Liver (tissue), 9 donors: Measurements from ENCODE around the gene PHGDH. TPM values are rescaled to one million over a fixed set of nuclear protein-coding genes. Genes with fewer than 3 reads are reported as not detected.

Experiments
- DNase-seq: peaks from one replicate; pipeline ENCODE4 v3.0.0-alpha.2; 2017; ENCODE audit warnings: low spot score
- H3K27ac ChIP-seq, 2 donors: one replicate each; pipeline ENCODE4 v1.7.0; 2013; ENCODE audit warnings: inconsistent platforms in 2 of 2, low read length in 2 of 2, control low read depth in 1 of 2, low read depth in 1 of 2, mild to moderate bottlenecking in 1 of 2
- H3K27me3 ChIP-seq, 4 donors: one replicate each; pipeline versions ENCODE4 v1.6.1 to v1.7.0; 2013; ENCODE audit warnings: low read length in 3 of 4, inconsistent platforms in 1 of 4, mild to moderate bottlenecking in 1 of 4, moderate library complexity in 1 of 4; ENCODE audit not compliant: control insufficient read depth in 4 of 4, insufficient read depth in 4 of 4
- H3K36me3 ChIP-seq, 4 donors: one replicate each; pipeline versions ENCODE4 v1.6.1 to v1.7.0; 2013; ENCODE audit warnings: low read length in 3 of 4, mild to moderate bottlenecking in 3 of 4, low read depth in 1 of 4, moderate library complexity in 1 of 4; ENCODE audit not compliant: control insufficient read depth in 4 of 4, insufficient read depth in 3 of 4
- H3K4me1 ChIP-seq, 4 donors: one replicate each; pipeline versions ENCODE4 v1.6.1 to v1.7.0; 2013; ENCODE audit warnings: low read length in 3 of 4, mild to moderate bottlenecking in 3 of 4, moderate library complexity in 1 of 4; ENCODE audit not compliant: control insufficient read depth in 4 of 4, insufficient read depth in 4 of 4
- H3K4me3 ChIP-seq, 3 donors: one replicate each; pipeline versions ENCODE4 v1.6.1 to v1.7.0; 2013; ENCODE audit warnings: low read length in 3 of 3, control low read depth in 1 of 3, low read depth in 1 of 3, mild to moderate bottlenecking in 1 of 3
- H3K9ac ChIP-seq, 2 donors: one replicate each; pipeline ENCODE4 v1.7.0; 2013; ENCODE audit warnings: low read length in 2 of 2, mild to moderate bottlenecking in 2 of 2, moderate library complexity in 2 of 2, control low read depth in 1 of 2, low read depth in 1 of 2
- H3K9me3 ChIP-seq, 4 donors: one replicate each; pipeline versions ENCODE4 v1.6.1 to v1.7.0; 2013; ENCODE audit warnings: low read length in 3 of 4; ENCODE audit not compliant: control insufficient read depth in 4 of 4
- EGR1 ChIP-seq, 2 donors: IDR thresholded peaks; 2 replicates each; pipeline ENCODE4 v1.6.1; 2016 to 2018; ENCODE audit warnings: antibody characterized with exemption in 2 of 2, low read depth in 2 of 2
- FOXA1 ChIP-seq: IDR thresholded peaks from 2 replicates; pipeline ENCODE4 v1.6.1; 2016; ENCODE audit warnings: antibody characterized with exemption
- FOXA2 ChIP-seq: IDR thresholded peaks from 2 replicates; pipeline ENCODE4 v1.6.1; 2016; ENCODE audit warnings: antibody characterized with exemption
- HNF4A ChIP-seq, 2 donors: conservative IDR thresholded peaks; 2 replicates each; pipeline ENCODE4 v1.6.1; 2016; ENCODE audit warnings: antibody characterized with exemption in 2 of 2, mild to moderate bottlenecking in 2 of 2
- HNF4G ChIP-seq: IDR thresholded peaks from 2 replicates; pipeline ENCODE4 v1.6.1; 2016; ENCODE audit warnings: antibody characterized with exemption
- JUND ChIP-seq, 2 donors: IDR thresholded peaks; 2 replicates each; pipeline ENCODE4 v1.6.1; 2016; ENCODE audit warnings: antibody characterized with exemption in 2 of 2
- NR2F2 ChIP-seq: IDR thresholded peaks from 2 replicates; pipeline ENCODE4 v1.6.1; 2016; ENCODE audit warnings: antibody characterized with exemption
- RAD21 ChIP-seq, 2 donors: IDR thresholded peaks; 2 replicates each; pipeline ENCODE4 v1.6.1; 2016; ENCODE audit warnings: antibody characterized with exemption in 2 of 2, mild to moderate bottlenecking in 2 of 2
- RXRA ChIP-seq, 2 donors: IDR thresholded peaks; 2 replicates each; pipeline ENCODE4 v1.6.1; 2017 to 2018; ENCODE audit warnings: antibody characterized with exemption in 2 of 2, mild to moderate bottlenecking in 1 of 2
- SP1 ChIP-seq: IDR thresholded peaks from 2 replicates; pipeline ENCODE4 v1.6.1; 2018; ENCODE audit warnings: antibody characterized with exemption, mild to moderate bottlenecking
- TAF1 ChIP-seq: conservative IDR thresholded peaks from 2 replicates; pipeline ENCODE4 v1.6.1; 2016; ENCODE audit warnings: antibody characterized with exemption, mild to moderate bottlenecking
- YY1 ChIP-seq: IDR thresholded peaks from 2 replicates; pipeline ENCODE4 v1.6.1; 2016; ENCODE audit warnings: antibody characterized with exemption, mild to moderate bottlenecking
- WGBS: extraction: QIAGEN DNeasy Blood & Tissue Kit; methylation state at CpG from one replicate; pipeline ENCODE4 v1.1.7; 2013; 5-methylcytosine and 5-hydroxymethylcytosine counted together
- polyA plus RNA-seq, 2 donors: library from polyadenylated mRNA; stranded (reverse) in 1 of 2; unstranded in 1 of 2; fragments of 200-250 nt in 1 of 2; fragments of >200 nt in 1 of 2; fragmentation: Nextera tagmentation in 1 of 2; extraction: Ambion mirVana in 1 of 2; gene quantifications; one replicate each; pipeline versions ENCODE4 v1.2.1 to v1.2.3, GENCODE V29; 2013 to 2015
- total RNA-seq, 2 donors: library from RNA; depleted of rRNA; stranded (reverse); fragments of >200 nt; gene quantifications; one replicate each; pipeline ENCODE4 v1.2.3, GENCODE V29; 2014
- TF ChIP-seq, protein P1 (sequence below): IDR thresholded peaks from 2 replicates; pipeline ENCODE4 v1.6.1; 2016; ENCODE audit warnings: antibody characterized with exemption
- TF ChIP-seq, protein P2 (sequence below): IDR thresholded peaks from 2 replicates; pipeline ENCODE4 v1.6.1; 2016; ENCODE audit warnings: antibody characterized with exemption
- TF ChIP-seq, protein P3 (sequence below): fragments of 150-350 bp; IDR thresholded peaks from 2 replicates; pipeline ENCODE4 v1.5.1; 2017; ENCODE audit warnings: improper control_type of control experiment, low read depth, low read length; ENCODE audit not compliant: missing input control
- TF ChIP-seq, protein P4 (sequence below): IDR thresholded peaks from 2 replicates; pipeline ENCODE4 v1.6.1; 2016; ENCODE audit warnings: antibody characterized with exemption, mild to moderate bottlenecking
- donor health status: healthy.
- donor health status: healthy.
- donor health status: healthy.
- donor health status: healthy.
- donor health status: healthy.

Gene PHGDH
- total and polyA plus RNA-seq, 4 donors: 48.0 to 178 (median 80.5) TPM

DNA sequence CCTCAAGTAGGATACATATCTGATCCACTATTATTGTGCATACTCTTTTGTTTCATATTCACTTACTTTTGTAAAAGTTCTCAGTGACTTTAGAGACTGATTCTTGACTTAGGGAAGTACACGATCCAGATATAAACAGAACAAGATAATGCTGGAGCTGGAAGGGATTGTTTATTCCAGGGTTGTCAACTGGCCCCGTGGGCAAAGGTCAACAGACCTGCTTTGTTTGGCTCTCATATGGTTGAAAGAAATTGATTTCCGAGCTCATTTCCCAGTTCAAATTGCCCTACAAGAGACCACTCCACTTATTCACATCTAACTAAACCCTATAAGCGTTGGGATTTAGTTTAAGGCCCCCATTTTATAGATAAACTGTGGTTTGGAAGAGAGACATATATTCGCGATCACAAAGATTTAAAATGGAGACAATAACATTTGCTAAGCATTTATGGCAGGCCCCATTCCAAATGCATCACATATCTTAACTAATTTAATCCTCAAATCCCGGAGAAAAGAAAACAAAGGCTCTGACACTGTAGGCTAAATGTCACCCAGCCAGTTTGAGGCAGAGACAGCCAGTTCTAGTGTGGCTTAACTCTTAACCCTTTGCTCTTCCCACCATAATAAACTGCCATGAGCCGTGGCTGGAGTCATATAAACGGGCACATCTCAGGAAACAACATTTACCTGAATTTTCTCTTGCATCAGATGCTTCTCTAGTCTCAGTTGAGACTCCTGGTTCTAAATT, 78.9 kb downstream of the PHGDH start (continued):
- TF ChIP-seq, protein P1, sequence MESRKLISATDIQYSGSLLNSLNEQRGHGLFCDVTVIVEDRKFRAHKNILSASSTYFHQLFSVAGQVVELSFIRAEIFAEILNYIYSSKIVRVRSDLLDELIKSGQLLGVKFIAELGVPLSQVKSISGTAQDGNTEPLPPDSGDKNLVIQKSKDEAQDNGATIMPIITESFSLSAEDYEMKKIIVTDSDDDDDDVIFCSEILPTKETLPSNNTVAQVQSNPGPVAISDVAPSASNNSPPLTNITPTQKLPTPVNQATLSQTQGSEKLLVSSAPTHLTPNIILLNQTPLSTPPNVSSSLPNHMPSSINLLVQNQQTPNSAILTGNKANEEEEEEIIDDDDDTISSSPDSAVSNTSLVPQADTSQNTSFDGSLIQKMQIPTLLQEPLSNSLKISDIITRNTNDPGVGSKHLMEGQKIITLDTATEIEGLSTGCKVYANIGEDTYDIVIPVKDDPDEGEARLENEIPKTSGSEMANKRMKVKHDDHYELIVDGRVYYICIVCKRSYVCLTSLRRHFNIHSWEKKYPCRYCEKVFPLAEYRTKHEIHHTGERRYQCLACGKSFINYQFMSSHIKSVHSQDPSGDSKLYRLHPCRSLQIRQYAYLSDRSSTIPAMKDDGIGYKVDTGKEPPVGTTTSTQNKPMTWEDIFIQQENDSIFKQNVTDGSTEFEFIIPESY: peak; percentile 60
- TF ChIP-seq FOXA2 (peak; percentile 73), RAD21 (IDR thresholded peaks at IDR 0.05) (peak; percentile 28 to 57), YY1 (peak; percentile 71), EGR1 (IDR thresholded peaks at IDR 0.05; ENCODE audit: low read depth in 2 of 2) (peak in 1 of 2 donors; percentile 58), NR2F2 (peak; percentile 37), RXRA (IDR thresholded peaks at IDR 0.05) (peak; percentile 78 to 80), HNF4G (peak; percentile 87), FOXA1 (peak; percentile 61), HNF4A (conservative IDR thresholded peaks at IDR 0.05) (peak; percentile 97)
- TF ChIP-seq, protein P2, sequence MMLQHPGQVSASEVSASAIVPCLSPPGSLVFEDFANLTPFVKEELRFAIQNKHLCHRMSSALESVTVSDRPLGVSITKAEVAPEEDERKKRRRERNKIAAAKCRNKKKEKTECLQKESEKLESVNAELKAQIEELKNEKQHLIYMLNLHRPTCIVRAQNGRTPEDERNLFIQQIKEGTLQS: no peak
- TF ChIP-seq, protein P3, sequence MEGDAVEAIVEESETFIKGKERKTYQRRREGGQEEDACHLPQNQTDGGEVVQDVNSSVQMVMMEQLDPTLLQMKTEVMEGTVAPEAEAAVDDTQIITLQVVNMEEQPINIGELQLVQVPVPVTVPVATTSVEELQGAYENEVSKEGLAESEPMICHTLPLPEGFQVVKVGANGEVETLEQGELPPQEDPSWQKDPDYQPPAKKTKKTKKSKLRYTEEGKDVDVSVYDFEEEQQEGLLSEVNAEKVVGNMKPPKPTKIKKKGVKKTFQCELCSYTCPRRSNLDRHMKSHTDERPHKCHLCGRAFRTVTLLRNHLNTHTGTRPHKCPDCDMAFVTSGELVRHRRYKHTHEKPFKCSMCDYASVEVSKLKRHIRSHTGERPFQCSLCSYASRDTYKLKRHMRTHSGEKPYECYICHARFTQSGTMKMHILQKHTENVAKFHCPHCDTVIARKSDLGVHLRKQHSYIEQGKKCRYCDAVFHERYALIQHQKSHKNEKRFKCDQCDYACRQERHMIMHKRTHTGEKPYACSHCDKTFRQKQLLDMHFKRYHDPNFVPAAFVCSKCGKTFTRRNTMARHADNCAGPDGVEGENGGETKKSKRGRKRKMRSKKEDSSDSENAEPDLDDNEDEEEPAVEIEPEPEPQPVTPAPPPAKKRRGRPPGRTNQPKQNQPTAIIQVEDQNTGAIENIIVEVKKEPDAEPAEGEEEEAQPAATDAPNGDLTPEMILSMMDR: no peak

DNA sequence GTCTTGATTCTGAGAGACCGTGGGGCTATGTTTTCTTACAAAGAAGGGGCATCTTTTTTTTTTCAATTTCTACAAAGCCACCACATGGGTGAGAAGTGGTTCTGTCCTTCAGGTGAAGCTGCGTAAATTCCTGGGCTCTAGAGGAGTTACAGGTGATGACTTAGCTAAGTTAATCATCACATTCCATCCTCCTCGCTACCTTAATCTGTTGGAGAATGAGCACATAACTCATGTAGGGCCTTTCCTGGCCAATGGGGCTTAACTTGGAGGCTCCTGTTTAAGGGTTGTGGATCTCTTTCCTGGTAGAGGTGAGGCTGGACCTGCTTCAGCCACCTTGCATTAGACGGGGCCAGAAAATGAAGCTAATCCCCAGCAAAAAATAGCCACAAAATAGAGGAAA, 79.6 kb downstream of the PHGDH start:
- Histone ChIP-seq H3K9me3 (no peaks in the 10 kb centered on the region), H3K9ac (no peak overlapping the region), H3K36me3 (no peaks in the 10 kb centered on the region), H3K27ac (peak overlapping the region; percentile 74 to 83), H3K4me1 (peaks cover 7 to 32% (median 26%) of the 10 kb centered on the region in 4 donors), H3K4me3 (no peak overlapping the region), H3K27me3 (no peaks in the 10 kb centered on the region)
- 75% methylated on average over 4 of the region's 4 CpGs for WGBS
- DNase-seq: no peak
- TF ChIP-seq EGR1 (IDR thresholded peaks at IDR 0.05; ENCODE audit: low read depth in 2 of 2) (no peak), RAD21 (IDR thresholded peaks at IDR 0.05) (no peak), FOXA2 (no peak), TAF1 (no peak), SP1 (no peak), JUND (IDR thresholded peaks at IDR 0.05) (no peak), RXRA (IDR thresholded peaks at IDR 0.05) (no peak), HNF4A (conservative IDR thresholded peaks at IDR 0.05) (no peak), FOXA1 (no peak)
- TF ChIP-seq, protein P2: no peak
- TF ChIP-seq, protein P1: no peak
- TF ChIP-seq, protein P3: no peak
- TF ChIP-seq, protein P4, sequence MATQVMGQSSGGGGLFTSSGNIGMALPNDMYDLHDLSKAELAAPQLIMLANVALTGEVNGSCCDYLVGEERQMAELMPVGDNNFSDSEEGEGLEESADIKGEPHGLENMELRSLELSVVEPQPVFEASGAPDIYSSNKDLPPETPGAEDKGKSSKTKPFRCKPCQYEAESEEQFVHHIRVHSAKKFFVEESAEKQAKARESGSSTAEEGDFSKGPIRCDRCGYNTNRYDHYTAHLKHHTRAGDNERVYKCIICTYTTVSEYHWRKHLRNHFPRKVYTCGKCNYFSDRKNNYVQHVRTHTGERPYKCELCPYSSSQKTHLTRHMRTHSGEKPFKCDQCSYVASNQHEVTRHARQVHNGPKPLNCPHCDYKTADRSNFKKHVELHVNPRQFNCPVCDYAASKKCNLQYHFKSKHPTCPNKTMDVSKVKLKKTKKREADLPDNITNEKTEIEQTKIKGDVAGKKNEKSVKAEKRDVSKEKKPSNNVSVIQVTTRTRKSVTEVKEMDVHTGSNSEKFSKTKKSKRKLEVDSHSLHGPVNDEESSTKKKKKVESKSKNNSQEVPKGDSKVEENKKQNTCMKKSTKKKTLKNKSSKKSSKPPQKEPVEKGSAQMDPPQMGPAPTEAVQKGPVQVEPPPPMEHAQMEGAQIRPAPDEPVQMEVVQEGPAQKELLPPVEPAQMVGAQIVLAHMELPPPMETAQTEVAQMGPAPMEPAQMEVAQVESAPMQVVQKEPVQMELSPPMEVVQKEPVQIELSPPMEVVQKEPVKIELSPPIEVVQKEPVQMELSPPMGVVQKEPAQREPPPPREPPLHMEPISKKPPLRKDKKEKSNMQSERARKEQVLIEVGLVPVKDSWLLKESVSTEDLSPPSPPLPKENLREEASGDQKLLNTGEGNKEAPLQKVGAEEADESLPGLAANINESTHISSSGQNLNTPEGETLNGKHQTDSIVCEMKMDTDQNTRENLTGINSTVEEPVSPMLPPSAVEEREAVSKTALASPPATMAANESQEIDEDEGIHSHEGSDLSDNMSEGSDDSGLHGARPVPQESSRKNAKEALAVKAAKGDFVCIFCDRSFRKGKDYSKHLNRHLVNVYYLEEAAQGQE: no peak
